Measurements from ENCODE around the gene DNMBP.
A peak's percentile ranks its signal among the peaks of the same experiment; 100 is the strongest.
"Not testable (repeated sequence)": the region's sequence is repeated elsewhere in the genome, so short reads cannot be mapped to it uniquely, and the experiment has no call there.

Gene DNMBP

GRCh38 chr10:100019787-100020141, 10.0 kb upstream of the DNMBP start:
- peak; percentile 30 for TF ChIP-seq CTCF (conservative IDR thresholded peaks at IDR 0.05; ENCODE audit: low read depth, low read length)
- H3K4me3 ChIP-seq (ENCODE audit: low read depth, low read length), result no peak overlapping the region
- DNase-seq (ENCODE audit: low read depth), result no peak

GRCh38 chr10:100014071-100014762, 4.5 kb upstream of the DNMBP start:
- no peak for DNase-seq (ENCODE audit: low read depth)
- H3K4me3 ChIP-seq (ENCODE audit: low read depth, low read length), result no peak overlapping the region
- TF ChIP-seq CTCF (conservative IDR thresholded peaks at IDR 0.05; ENCODE audit: low read depth, low read length), result no peak

- no peak for TF ChIP-seq CTCF (conservative IDR thresholded peaks at IDR 0.05; ENCODE audit: low read depth, low read length)
- H3K4me3 ChIP-seq (ENCODE audit: low read depth, low read length), result no peak overlapping the region
- DNase-seq (ENCODE audit: low read depth), result no peak
Measured at GRCh38 chr10:100013621-100014020, 3.9 kb upstream of the DNMBP start.

- not testable (repeated sequence) for DNase-seq (ENCODE audit: low read depth)
Measured at GRCh38 chr10:100011906-100012305, 2.2 kb upstream of the DNMBP start.

GRCh38 chr10:100009283-100009792, 409 bp downstream of the DNMBP start:
- peak; percentile 52 for TF ChIP-seq CTCF (conservative IDR thresholded peaks at IDR 0.05; ENCODE audit: low read depth, low read length)
- peak; percentile 56 for DNase-seq (ENCODE audit: low read depth)
- H3K4me3 ChIP-seq (ENCODE audit: low read depth, low read length), result peak overlapping the region; percentile 65

More at GRCh38 chr10:100011906-100012305, 2.2 kb upstream of the DNMBP start:
- H3K4me3 ChIP-seq (ENCODE audit: low read depth, low read length), result not testable (repeated sequence)

- peak; percentile 34 for DNase-seq (ENCODE audit: low read depth)
- H3K4me3 ChIP-seq (ENCODE audit: low read depth, low read length), result peak overlapping the region; percentile 65
- no peak for TF ChIP-seq CTCF (conservative IDR thresholded peaks at IDR 0.05; ENCODE audit: low read depth, low read length)
Measured at GRCh38 chr10:100008708-100009282, 952 bp downstream of the DNMBP start.

GRCh38 chr10:100008142-100008522, 1.6 kb downstream of the DNMBP start:
- H3K4me3 ChIP-seq (ENCODE audit: low read depth, low read length), result peak overlapping the region; percentile 65
- peak; percentile 46 for DNase-seq (ENCODE audit: low read depth)
- TF ChIP-seq CTCF (conservative IDR thresholded peaks at IDR 0.05; ENCODE audit: low read depth, low read length), result no peak
